Activated gamma-delta T cell (primary cell): ENCODE measurements around the gene WBP2.

Source experiments
- DNase-seq: peaks from one replicate; lab custom pipeline; 2025; lab: John Stamatoyannopoulos, UW
- total RNA-seq, 2 donors: gene quantifications; one replicate each; lab custom pipeline; 2026; lab: John Stamatoyannopoulos, UW

Gene WBP2
- total RNA-seq: 56.1 to 62.2 reads per million in 2 donors

DNA sequence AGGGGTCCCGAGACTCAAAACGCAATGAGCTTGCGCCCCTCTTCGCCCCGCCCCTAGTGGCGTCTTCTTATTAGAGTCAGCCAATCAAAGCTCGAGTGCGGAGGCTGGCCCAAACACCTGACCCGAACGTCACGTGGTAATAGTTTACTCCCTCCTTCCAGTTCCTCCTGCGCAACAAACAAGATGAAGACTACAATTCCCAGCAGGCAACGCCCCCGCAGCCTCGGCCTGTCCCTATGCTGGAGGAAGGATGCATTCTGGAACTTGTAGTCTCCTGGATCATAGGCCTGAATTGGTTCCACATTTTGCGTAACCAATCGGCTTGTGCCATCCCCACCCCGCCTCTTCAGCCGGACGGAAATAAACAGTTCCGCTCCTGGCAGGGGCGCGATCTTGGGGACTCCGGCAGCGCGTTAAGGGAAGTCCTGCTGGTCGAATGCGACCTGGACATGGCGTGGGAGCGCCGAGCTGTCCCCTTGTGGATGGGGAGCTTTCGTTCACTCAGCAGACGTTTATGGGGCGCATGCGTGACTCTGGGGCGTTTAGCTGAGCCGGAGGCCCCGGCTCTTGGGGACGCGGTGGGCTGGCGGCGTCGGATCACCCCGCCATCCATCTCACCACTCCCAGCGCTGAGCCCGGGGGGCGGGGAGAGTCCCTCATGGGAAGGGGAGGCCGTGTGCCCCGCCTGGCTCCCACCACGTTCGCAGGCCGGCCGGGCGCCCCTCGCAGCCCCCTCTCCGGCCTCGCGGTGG lies at the start of gene WBP2:
WBP2 (minus strand) TSS at position 26 of the 752 bp plus-strand sequence. CDS start 38 bp downstream, outside the sequence.
- DNase-seq: peak; percentile 77

- DNase-seq: no peak
These were observed 47.3 kb upstream of the WBP2 start for GRCh38 chr17:75902406-75902805.

- no peak for DNase-seq
These were observed 46.6 kb upstream of the WBP2 start for GRCh38 chr17:75901727-75902126.

DNA sequence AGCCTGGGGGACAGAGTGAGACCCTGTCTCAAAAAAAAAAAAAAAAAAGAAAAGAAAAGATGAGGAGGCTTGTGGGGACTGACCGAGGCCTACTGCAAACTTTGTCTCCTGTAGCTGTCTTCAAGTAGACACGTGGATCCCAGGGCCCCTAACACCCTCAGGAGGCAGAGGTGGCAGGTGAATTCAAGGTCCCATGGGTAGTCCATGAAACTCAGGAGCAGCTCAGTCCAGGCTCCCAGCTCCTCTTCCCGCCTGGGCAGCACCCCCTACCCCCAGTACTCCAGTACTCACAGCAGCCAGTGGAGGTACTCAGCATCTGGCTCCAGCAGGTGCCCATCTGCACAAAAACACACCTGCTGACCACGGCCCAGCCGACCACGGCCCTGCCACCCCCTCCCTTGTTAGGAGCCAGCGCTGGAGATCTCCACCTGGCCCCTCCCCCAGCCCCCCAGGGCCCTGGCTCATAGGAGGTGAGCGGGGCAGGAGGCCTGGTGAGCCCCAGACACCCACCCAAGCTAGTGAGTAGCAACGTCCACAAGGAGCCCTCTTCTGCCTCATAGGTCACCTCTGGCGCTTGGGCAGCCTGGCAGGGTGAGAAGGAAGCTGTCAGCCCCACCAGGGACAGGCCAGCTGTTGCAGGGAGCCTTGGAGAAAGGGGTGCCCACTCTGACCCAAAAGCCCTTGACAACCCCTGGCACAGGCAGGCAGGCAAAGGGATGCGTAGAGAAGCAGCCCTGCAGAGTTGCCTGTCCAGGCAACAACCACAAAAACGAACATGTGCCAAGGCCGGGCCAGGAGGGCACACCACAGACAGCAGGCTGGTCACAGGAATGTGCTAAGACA lies 45.8 kb upstream of the WBP2 start:
- DNase-seq: no peak

- no peak for DNase-seq
These were observed 44.8 kb upstream of the WBP2 start for GRCh38 chr17:75899767-75900468.

- DNase-seq: no peak
These were observed 44.2 kb upstream of the WBP2 start for GRCh38 chr17:75899353-75899752.

DNA sequence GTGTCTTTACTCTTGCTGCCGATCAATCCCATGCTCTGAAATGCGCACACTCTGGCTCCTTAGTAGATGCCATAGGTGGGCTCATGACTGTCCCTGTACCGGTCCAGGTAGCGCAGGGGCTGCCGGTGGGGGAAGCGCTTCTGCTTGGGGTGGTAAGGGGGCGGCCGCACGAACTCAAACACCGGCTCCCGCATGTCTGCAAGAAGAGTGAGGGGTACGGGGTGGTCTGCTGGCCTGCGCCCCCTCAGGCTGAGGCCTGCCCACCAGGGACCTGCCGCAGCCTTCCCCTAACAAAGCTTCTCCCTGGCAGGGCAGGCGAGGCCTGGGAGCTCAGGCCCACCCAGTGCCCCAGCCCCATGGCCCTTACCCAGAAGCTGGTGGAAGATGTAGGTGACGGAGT lies 43.7 kb upstream of the WBP2 start:
- DNase-seq: no peak

- DNase-seq: no peak
These were observed 42.9 kb upstream of the WBP2 start for GRCh38 chr17:75898065-75898464.

DNA sequence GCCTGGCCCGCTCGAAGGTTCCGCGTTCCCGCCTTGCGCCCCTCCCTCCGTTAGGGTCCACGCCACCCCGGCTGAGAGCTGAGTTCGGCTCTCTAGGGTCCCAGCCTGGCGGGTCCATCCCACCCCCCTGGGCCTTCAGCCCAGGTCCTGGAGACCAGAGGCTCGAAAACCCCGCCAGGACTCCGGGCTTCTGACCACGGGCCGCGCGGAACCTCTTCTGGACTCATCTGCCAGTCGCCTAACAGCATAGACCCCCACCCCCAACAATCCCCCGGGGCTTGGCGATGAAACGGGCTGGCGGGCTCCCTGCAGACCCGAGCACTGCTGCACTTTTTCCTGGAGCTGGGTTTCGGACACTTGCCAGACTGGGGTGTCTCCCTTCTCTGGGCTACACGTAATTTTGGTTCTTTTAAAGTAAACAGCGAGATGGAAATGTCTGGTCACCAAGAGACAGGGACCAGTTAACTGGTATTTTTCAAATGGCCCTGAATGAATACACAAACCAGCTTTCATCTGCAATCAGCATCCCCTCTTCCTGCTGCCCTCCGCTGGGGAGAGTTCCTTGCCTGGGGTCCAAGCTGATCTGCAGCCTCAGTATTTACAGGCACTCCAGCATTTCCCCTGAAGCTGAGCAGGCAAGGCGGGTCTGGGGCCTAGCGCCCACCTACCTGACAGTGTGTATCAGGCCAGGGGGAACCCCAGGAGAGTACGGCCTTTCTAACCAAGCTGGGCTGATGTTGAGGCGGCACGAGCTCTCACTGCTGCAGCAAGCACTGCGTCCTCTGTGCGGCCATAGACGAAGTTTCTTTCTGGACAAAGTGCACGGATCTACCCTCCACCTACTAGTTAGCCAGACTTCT lies 42.3 kb upstream of the WBP2 start:
- DNase-seq: no peak

DNA sequence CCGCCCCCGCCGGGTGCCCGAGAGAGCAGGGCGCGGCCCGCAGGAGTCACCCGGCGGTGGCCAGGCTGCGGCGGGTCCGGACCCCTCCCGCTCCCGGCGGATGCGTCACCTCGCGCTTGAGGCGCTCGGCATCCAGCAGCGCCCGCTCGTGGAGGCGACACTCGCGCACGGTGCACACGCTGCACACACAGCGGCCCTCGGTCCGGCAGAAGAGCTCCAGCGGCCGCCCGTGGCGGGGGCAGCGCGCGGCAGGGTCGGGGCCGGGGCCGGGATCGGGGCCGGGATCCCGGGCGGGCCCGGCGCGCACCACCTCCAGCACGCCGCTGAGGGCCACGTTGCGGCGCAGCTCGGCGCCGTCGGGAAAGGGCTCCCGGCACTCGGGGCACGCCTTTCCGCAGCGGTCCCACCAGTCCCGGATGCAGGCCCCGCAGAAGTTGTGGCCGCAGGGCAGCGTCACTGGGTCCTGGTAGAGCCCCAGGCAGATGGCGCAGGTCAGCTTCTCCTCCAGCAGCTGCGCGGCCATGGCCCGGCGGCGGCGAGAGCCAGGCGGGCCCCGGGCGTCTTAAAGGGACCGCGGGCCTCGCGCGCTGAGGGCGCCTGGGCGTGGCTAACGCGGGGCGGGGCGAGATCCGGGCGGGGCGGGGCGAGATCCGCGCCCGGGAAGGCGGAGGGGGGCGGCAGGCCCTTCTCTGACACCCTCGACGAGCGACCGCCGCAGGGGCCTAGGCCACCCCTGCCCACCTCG lies 41.5 kb upstream of the WBP2 start, which contains the start of gene TRIM65:
TRIM65 (minus strand) TSS at position 537 of the 745 bp plus-strand sequence; CDS start at position 523, 14 bp downstream.
- peak; percentile 64 for DNase-seq

- no peak for DNase-seq
These were observed 40.4 kb upstream of the WBP2 start for GRCh38 chr17:75895370-75896155.

- no peak for DNase-seq
These were observed 39.1 kb upstream of the WBP2 start for GRCh38 chr17:75894049-75894733.

DNA sequence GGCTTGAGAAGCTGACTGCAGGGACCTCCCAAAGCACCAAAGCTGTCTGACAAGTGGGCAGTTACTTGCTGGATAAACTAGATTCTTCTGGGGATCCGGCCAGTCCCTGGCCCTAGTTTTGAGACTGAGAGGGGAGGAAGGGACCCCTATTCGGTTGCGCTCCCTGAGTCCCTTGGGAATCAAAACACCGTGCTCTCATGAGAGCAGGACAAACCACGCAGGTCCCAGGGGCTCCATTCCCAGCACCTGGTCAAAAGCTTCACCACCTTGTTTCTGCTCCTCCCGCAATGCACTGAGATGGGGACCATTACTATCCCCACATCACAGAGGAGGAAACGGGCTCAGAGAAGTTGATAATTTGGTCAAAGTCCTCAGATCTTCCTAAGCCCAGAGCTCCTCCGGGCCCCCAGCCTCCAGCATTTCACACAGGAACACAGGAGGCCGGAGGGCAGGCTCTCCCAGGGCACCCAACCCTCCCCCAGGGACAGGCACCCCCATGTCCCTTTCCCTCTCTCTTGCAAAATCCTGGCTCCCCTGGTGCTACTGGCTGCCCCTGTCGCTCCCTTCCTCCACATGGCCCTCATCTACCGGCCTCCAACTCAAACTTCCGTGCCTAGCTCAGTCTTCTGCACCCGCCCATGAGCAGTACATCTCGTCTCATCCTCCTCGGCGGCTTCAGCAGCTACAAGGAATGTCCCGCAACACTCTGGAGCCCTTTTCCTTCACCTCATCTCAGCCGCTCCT lies 38.3 kb upstream of the WBP2 start:
- DNase-seq: no peak

DNA sequence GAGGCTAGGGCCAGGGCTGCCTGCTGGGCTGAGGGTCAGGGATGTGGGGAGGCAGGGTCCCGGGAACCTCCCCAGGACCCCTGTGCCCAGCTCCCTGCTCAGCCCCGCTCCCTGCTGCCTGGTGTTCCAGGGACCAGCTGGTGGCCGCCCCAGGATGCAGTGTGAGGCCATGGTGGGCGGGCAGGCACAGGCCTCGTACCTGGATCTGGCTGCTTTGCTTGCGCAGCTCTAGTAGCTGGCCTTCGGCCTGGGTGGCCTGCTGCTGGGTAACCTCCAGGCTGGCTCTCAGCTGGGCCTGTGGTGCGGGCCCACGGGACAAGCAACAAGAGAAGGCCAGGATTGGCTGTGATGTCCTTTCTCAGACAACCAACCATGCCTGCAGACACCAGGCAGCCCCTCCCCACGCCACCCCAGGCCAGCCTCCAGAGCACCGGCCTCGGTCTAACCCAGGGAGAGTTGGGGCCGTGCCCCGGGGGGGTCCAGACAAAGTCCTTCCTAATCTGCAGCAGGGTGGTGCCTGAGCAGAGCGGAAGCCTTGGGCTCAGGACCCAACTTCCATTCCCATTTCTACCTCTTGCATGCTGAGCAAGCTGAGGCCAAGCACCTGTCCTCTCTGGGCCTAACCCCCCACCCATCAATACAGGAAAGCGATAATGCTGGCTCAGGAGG lies 37.6 kb upstream of the WBP2 start:
- DNase-seq: no peak

DNA sequence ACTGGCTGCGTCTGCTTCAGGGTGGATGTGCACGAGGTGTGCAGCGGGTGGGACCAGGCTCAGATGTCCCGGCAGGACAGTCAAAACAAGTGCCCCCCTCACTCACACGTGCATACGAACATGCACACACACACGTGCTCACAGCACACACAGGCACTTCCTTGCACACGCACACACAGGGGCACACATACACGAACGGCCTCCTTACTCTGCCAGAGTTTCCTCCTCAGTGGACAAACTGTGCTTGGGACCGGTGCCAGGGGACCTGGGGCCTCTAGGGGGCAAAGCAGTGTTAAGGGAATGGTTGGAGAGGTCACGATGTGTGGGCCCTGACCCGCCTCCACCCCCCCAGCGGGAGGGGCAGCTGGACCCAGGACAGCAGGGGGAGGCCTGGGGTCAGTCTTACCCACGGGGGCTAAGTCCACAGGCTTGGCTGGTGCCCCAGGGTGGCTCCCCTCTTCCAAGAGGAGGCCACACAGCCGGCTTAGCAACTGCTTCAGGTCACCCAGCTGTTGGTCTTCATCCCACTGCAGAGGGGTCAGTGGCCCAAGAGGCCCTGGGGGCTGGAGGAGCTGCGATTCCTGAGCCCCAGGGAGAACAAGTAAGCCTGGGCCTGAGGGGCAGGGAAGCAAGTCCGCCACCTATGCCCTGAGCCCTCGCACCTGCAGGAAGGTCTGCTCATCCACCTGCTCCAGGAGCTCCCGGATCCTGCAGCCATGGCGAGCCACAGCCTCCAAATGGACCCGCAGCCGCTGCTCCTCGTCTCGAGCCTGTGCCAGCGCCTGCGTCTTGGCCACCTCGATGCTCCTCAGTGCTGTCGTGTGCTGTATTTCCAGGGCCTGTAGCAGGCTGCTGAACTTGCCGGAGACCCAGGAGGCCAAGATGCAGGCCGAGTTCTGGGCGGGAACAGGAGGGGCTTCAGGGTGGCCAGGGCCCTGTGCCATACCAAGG lies 36.7 kb upstream of the WBP2 start:
- no peak for DNase-seq

GRCh38 chr17:75891022-75891604 lies 36.0 kb upstream of the WBP2 start:
- no peak for DNase-seq
